Upper lobe of left lung (tissue), 4 donors: ENCODE results near the gene CREB3L2.

Source experiments
- CTCF ChIP-seq, 6 experiments: fragments of 450-650 bp in 4 of 6; fragments of 200-600 bp in 2 of 6; sonication (generic) in 2 of 6; IDR thresholded peaks; one replicate each; pipeline ENCODE4 v1.5.1; 2016 to 2019; ENCODE audit warnings: antibody characterized with exemption in 6 of 6
- POLR2A ChIP-seq, 4 donors: fragments of 450-650 bp; IDR thresholded peaks; one replicate each; pipeline ENCODE4 v1.5.1; 2016 to 2017; ENCODE audit warnings: antibody characterized with exemption in 4 of 4, mild to moderate bottlenecking in 2 of 4

- TF ChIP-seq CTCF (IDR thresholded peaks at IDR 0.05) (no peak), POLR2A (IDR thresholded peaks at IDR 0.05) (no peak)
Measured at GRCh38 chr7:137919987-137920386, 81.9 kb downstream of the CREB3L2 start.
